GM19193 (cell line): ENCODE data around the gene COL4A6.

Experiments used
- POLR2A ChIP-seq: IDR thresholded peaks from 4 replicates; pipeline ENCODE4 v1.6.1; 2011; ENCODE audit not compliant: insufficient read depth, insufficient read length; ENCODE audit errors: extremely low read depth

COL4A6 gene

GRCh38 chrX:108420481-108420880 is 17.7 kb downstream of the COL4A6 start:
- TF ChIP-seq POLR2A, result no peak

- no peak for TF ChIP-seq POLR2A
Measured at GRCh38 chrX:108419401-108419800, 18.8 kb downstream of the COL4A6 start.

- TF ChIP-seq POLR2A, result no peak
Measured at GRCh38 chrX:108417257-108417656, 21.0 kb downstream of the COL4A6 start.

GRCh38 chrX:108415891-108416290 is 22.3 kb downstream of the COL4A6 start:
- no peak for TF ChIP-seq POLR2A

- no peak for TF ChIP-seq POLR2A
Measured at GRCh38 chrX:108415146-108415545, 23.1 kb downstream of the COL4A6 start.

- no peak for TF ChIP-seq POLR2A
Measured at GRCh38 chrX:108412783-108413182, 25.4 kb downstream of the COL4A6 start.

GRCh38 chrX:108399418-108400165 is 38.6 kb downstream of the COL4A6 start:
- TF ChIP-seq POLR2A, result no peak

- no peak for TF ChIP-seq POLR2A
Measured at GRCh38 chrX:108397627-108398391, 40.4 kb downstream of the COL4A6 start.

- TF ChIP-seq POLR2A, result no peak
Measured at GRCh38 chrX:108396986-108397385, 41.2 kb downstream of the COL4A6 start.

- no peak for TF ChIP-seq POLR2A
Measured at GRCh38 chrX:108396188-108396891, 41.9 kb downstream of the COL4A6 start.

- no peak for TF ChIP-seq POLR2A
Measured at GRCh38 chrX:108384783-108385182, 53.4 kb downstream of the COL4A6 start.

GRCh38 chrX:108380222-108380621 is 58.0 kb downstream of the COL4A6 start:
- TF ChIP-seq POLR2A, result no peak

GRCh38 chrX:108366644-108367406 is 71.4 kb downstream of the COL4A6 start:
- TF ChIP-seq POLR2A, result no peak

- TF ChIP-seq POLR2A, result no peak
Measured at GRCh38 chrX:108362026-108362425, 76.2 kb downstream of the COL4A6 start.

- no peak for TF ChIP-seq POLR2A
Measured at GRCh38 chrX:108361316-108361715, 76.9 kb downstream of the COL4A6 start.
